A549 (cell line): ENCODE data around the gene E2F1. TPM values are rescaled to one million over a fixed set of nuclear protein-coding genes. Genes with fewer than 3 reads are reported as not detected.

Experiments
- ATAC-seq, 2 experiments: fragments of 200-7000 bp in 1 of 2; fragments of >200 bp in 1 of 2; cut with Nextera tagmentation in 1 of 2; cut with Tn5 transposase in 1 of 2; 3 replicates each; pipeline versions ENCODE4 v1.8.0 to v1.9.1; 2018 to 2020; ENCODE audit warnings: mild to moderate bottlenecking in 1 of 2, moderate library complexity in 1 of 2
- CTCF ChIA-PET: fragments of 300-600 bp; sonication (Branson Sonifier 250); formaldehyde crosslinking; extraction: SDS; loops from one replicate; lab custom pipeline; 2021; ENCODE audit warnings: antibody characterized with exemption, inconsistent platforms; lab: Yijun Ruan, JAX
- POLR2A ChIA-PET: fragments of 350-600 bp; formaldehyde crosslinking; extraction: SDS; loops from one replicate; lab custom pipeline; 2021; ENCODE audit warnings: antibody characterized with exemption, inconsistent platforms; lab: Yijun Ruan, JAX
- DNase-seq, 2 experiments: peaks; one replicate each; pipeline versions ENCODE4 v3.0.0 to v3.0.0-alpha.2; 2011 to 2016; ENCODE audit warnings: low read depth in 1 of 2, low spot score in 1 of 2
- FAIRE-seq: peaks from 2 replicates; lab custom pipeline; 2011; peaks lifted over from hg19 to GRCh38; lab: Jason Lieb, UNC
- H3K27ac ChIP-seq, 2 experiments: fragments of >200 bp; sonication (Bioruptor Twin); formaldehyde crosslinking; 3 replicates each; pipeline ENCODE4 v1.5.1; 2016 to 2017
- H3K4me1 ChIP-seq: fragments of >200 bp; sonication (Bioruptor Twin); formaldehyde crosslinking; 3 replicates; pipeline ENCODE4 v1.6.1; 2016
- H3K4me2 ChIP-seq: fragments of >200 bp; sonication (Bioruptor Twin); formaldehyde crosslinking; 3 replicates; pipeline ENCODE4 v1.6.1; 2016
- H3K4me3 ChIP-seq: fragments of >200 bp; sonication (Bioruptor Twin); formaldehyde crosslinking; 3 replicates; pipeline ENCODE4 v1.5.1; 2016
- H3K9me3 ChIP-seq: fragments of >200 bp; sonication (Bioruptor Twin); formaldehyde crosslinking; 3 replicates; pipeline ENCODE4 v1.6.1; 2016
- BHLHE40 ChIP-seq: IDR thresholded peaks from 2 replicates; pipeline ENCODE4 v1.6.1; 2012; ENCODE audit warnings: low read depth, low read length, inconsistent platforms
- CBX8 ChIP-seq: fragments of 200-600 bp; sonication (generic); IDR thresholded peaks from 2 replicates; pipeline ENCODE4 v1.6.1; 2016
- CEBPB ChIP-seq, 2 experiments: fragments of >200 bp in 1 of 2; sonication (Bioruptor Twin) in 1 of 2; formaldehyde crosslinking in 1 of 2; IDR thresholded peaks; 2 replicates each; pipeline ENCODE4 v1.6.1; 2012 to 2016
- CHD4 ChIP-seq: fragments of 200-600 bp; sonication (generic); IDR thresholded peaks from 2 replicates; pipeline ENCODE4 v1.6.1; 2016; ENCODE audit warnings: antibody characterized with exemption, mild to moderate bottlenecking, borderline replicate concordance
- EHF ChIP-seq: fragments of 250-450 bp; sonication (Bioruptor Pico); IDR thresholded peaks from 2 replicates; pipeline ENCODE4 v1.5.0; 2020; ENCODE audit warnings: mild to moderate bottlenecking
- EP300 ChIP-seq, 2 experiments: fragments of >200 bp; sonication (Bioruptor Twin); formaldehyde crosslinking; IDR thresholded peaks; 2 replicates in 1 of 2; 3 replicates in 1 of 2; pipeline ENCODE4 v1.6.1; 2016 to 2017
- FOXS1 ChIP-seq: fragments of 250-450 bp; sonication (Bioruptor Pico); IDR thresholded peaks from 2 replicates; pipeline ENCODE4 v1.5.0; 2020; ENCODE audit warnings: mild to moderate bottlenecking, moderate library complexity
- HOXA7 ChIP-seq: fragments of 250-450 bp; sonication (Bioruptor Pico); IDR thresholded peaks from 2 replicates; pipeline ENCODE4 v1.5.0; 2020; ENCODE audit warnings: mild to moderate bottlenecking, moderate library complexity
- KDM5A ChIP-seq: fragments of 200-600 bp; sonication (generic); IDR thresholded peaks from 2 replicates; pipeline ENCODE4 v1.6.1; 2016; ENCODE audit warnings: antibody characterized with exemption, mild to moderate bottlenecking
- MAFK ChIP-seq: fragments of 450-650 bp; IDR thresholded peaks from 2 replicates; pipeline ENCODE4 v1.6.1; 2014; ENCODE audit not compliant: partially characterized antibody
- NR3C1 ChIP-seq: fragments of >200 bp; sonication (Bioruptor Twin); formaldehyde crosslinking; IDR thresholded peaks from 3 replicates; pipeline ENCODE4 v1.6.1; 2017
- PHF8 ChIP-seq: fragments of 200-600 bp; sonication (generic); IDR thresholded peaks from 2 replicates; pipeline ENCODE4 v1.6.1; 2016; ENCODE audit warnings: low read depth, mild to moderate bottlenecking, antibody characterized with exemption, moderate library complexity, borderline replicate concordance
- POLR2A ChIP-seq: IDR thresholded peaks from 2 replicates; pipeline ENCODE4 v1.6.1; 2012; ENCODE audit warnings: mild to moderate bottlenecking, low read length
- POLR2AphosphoS2 ChIP-seq: conservative IDR thresholded peaks from 2 replicates; pipeline ENCODE4 v1.6.1; 2012; ENCODE audit warnings: low read length, improper control_type of control experiment, inconsistent platforms
- RARB ChIP-seq: fragments of 250-450 bp; sonication (Bioruptor Pico); IDR thresholded peaks from 2 replicates; pipeline ENCODE4 v1.8.0; 2021; ENCODE audit warnings: mild to moderate bottlenecking, moderate library complexity
- RCOR1 ChIP-seq: fragments of 150-350 bp; IDR thresholded peaks from 2 replicates; pipeline ENCODE4 v1.6.1; 2014; ENCODE audit warnings: antibody characterized with exemption, low read length, low read depth
- SREBF2 ChIP-seq: fragments of 450-650 bp; IDR thresholded peaks from 2 replicates; pipeline ENCODE4 v1.6.1; 2014; ENCODE audit warnings: mild to moderate bottlenecking, moderate library complexity
- TFCP2L1 ChIP-seq: fragments of 250-450 bp; sonication (Bioruptor Pico); IDR thresholded peaks from 2 replicates; pipeline ENCODE4 v1.5.0; 2021; ENCODE audit warnings: mild to moderate bottlenecking
- ZFP36 ChIP-seq: fragments of 450-650 bp; IDR thresholded peaks from 2 replicates; pipeline ENCODE4 v1.6.1; 2014; ENCODE audit warnings: borderline replicate concordance; ENCODE audit not compliant: partially characterized antibody
- ZSCAN20 ChIP-seq: fragments of 250-450 bp; sonication (Bioruptor Pico); IDR thresholded peaks from 2 replicates; pipeline ENCODE4 v1.8.0; 2022; ENCODE audit warnings: mild to moderate bottlenecking, moderate library complexity
- WGBS: methylation state at CpG from one replicate; pipeline ENCODE4 v1.1.6; 2017; ENCODE audit errors: missing lambda C conversion rate; 5-methylcytosine and 5-hydroxymethylcytosine counted together
- polyA plus RNA-seq, 4 experiments: library from polyadenylated mRNA; depleted of rRNA in 3 of 4; stranded (reverse); fragments of >200 nt; fragmentation: RNase III in 1 of 4; extraction: RNeasy Plus Mini Kit Qiagen cat#74134 plus additional on column Dnase treatment in 1 of 4; gene quantifications; 2 replicates in 3 of 4; 3 replicates in 1 of 4; pipeline ENCODE4 v1.2.3, GENCODE V29; 2011 to 2017
- TF ChIP-seq, protein P1 (sequence below): fragments of >200 bp; sonication (Bioruptor Twin); formaldehyde crosslinking; IDR thresholded peaks from 3 replicates; pipeline ENCODE4 v1.6.1; 2016
- TF ChIP-seq, protein P2 (sequence below): fragments of 250-450 bp; sonication (Bioruptor Pico); IDR thresholded peaks from 2 replicates; pipeline ENCODE4 v1.5.0; 2021; ENCODE audit warnings: mild to moderate bottlenecking, moderate library complexity, borderline replicate concordance
- TF ChIP-seq, protein P3 (sequence below): IDR thresholded peaks from 2 replicates; pipeline ENCODE4 v1.6.1; 2012
- TF ChIP-seq, protein P4 (sequence below): fragments of 450-650 bp; IDR thresholded peaks from 2 replicates; pipeline ENCODE4 v1.6.1; 2014; ENCODE audit warnings: antibody characterized with exemption
- TF ChIP-seq, protein P5 (sequence below): fragments of 150-350 bp; IDR thresholded peaks from 2 replicates; pipeline ENCODE4 v1.6.1; 2014; ENCODE audit warnings: low read depth, mild to moderate bottlenecking, low read length
- TF ChIP-seq, protein P6 (sequence below): IDR thresholded peaks from 2 replicates; pipeline ENCODE4 v1.6.1; 2012

Gene E2F1
- polyA plus RNA-seq, 2 of the 4 experiments (the other 2 are of a cell fraction), result 17.9 to 35.8 TPM

DNA sequence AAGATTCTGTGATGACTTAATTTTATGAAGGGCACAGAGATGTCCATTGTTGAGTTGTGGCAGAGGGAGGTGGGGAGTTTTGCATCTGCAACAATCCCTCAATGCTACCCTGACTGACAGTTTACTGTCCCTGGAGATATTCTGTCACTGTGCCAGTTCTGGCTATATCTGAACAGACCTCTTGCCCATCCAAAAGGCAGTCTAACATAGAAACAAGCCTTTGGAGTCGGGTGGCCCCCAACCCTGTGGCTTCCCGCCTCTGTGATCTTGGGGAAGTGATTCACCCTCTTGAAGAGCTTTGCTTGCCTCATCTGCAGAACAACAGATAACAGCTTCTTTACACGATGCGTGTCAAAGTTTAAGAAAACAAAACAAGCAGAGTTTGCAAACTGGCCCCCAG, 3.8 kb upstream of the E2F1 start:
- TF ChIP-seq, protein P1, sequence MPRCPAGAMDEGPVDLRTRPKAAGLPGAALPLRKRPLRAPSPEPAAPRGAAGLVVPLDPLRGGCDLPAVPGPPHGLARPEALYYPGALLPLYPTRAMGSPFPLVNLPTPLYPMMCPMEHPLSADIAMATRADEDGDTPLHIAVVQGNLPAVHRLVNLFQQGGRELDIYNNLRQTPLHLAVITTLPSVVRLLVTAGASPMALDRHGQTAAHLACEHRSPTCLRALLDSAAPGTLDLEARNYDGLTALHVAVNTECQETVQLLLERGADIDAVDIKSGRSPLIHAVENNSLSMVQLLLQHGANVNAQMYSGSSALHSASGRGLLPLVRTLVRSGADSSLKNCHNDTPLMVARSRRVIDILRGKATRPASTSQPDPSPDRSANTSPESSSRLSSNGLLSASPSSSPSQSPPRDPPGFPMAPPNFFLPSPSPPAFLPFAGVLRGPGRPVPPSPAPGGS, result no peak
- TF ChIP-seq PHF8, result no peak
- TF ChIP-seq CBX8, result no peak
- TF ChIP-seq BHLHE40, result no peak
- TF ChIP-seq NR3C1, result no peak
- no peak for TF ChIP-seq SREBF2
- no peak for TF ChIP-seq FOXS1 (CRISPR knock-in tag)
- TF ChIP-seq CEBPB (IDR thresholded peaks at IDR 0.05), result no peak
- TF ChIP-seq RCOR1, result no peak
- TF ChIP-seq POLR2A, result no peak
- TF ChIP-seq, protein P2, sequence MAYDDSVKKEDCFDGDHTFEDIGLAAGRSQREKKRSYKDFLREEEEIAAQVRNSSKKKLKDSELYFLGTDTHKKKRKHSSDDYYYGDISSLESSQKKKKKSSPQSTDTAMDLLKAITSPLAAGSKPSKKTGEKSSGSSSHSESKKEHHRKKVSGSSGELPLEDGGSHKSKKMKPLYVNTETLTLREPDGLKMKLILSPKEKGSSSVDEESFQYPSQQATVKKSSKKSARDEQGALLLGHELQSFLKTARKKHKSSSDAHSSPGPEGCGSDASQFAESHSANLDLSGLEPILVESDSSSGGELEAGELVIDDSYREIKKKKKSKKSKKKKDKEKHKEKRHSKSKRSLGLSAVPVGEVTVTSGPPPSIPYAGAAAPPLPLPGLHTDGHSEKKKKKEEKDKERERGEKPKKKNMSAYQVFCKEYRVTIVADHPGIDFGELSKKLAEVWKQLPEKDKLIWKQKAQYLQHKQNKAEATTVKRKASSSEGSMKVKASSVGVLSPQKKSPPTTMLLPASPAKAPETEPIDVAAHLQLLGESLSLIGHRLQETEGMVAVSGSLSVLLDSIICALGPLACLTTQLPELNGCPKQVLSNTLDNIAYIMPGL (CRISPR knock-in tag), result no peak
- TF ChIP-seq MAFK, result no peak
- H3K4me2 ChIP-seq, result no peak overlapping the region
- WGBS, result 39% methylated on average over 4 of the region's 4 CpGs
- H3K27ac ChIP-seq, result no peak overlapping the region
- DNase-seq (no peak), ATAC-seq (no peak), FAIRE-seq (no peak)
- no peaks in the 10 kb centered on the region for H3K9me3 ChIP-seq
- no peak overlapping the region for H3K4me3 ChIP-seq
- peaks cover 8% of the 10 kb centered on the region for H3K4me1 ChIP-seq
- ChIA-PET POLR2A (no interaction called here), CTCF (interaction anchor here (0.6 to 1.6 kb wide), 3 partner anchors 9 to 132 kb away, joined by 3 to 4 read pairs (median 3); no protein-coding TSS in a partner anchor)

DNA sequence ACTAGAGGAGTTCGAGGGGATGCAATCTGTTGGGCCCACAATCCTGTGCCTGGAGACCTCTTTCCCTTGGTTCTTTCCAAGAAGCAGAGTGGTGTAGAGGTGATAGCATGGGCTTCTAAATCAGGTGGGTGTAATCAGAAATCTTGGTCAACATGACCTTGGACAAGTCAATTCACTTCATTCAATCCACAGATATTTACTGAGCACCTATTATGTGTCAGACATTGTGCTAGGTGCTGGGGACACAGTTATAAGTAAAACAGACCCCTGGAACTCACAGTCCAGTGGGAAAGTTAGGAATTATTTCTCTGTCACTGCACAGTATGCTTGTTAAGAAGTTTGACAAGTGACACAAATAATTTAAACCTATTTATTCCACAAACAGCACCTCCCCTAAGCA, 3.3 kb upstream of the E2F1 start:
- Histone ChIP-seq H3K4me2 (no peak overlapping the region), H3K27ac (no peak overlapping the region), H3K4me3 (no peak overlapping the region), H3K4me1 (peaks cover 13% of the 10 kb centered on the region), H3K9me3 (no peaks in the 10 kb centered on the region)
- ATAC-seq (no peak), DNase-seq (no peak), FAIRE-seq (no peak)
- ChIA-PET CTCF (interaction anchor here (0.9 to 1.6 kb wide), 2 partner anchors 9 to 132 kb away, joined by 3 to 4 read pairs; no protein-coding TSS in a partner anchor), POLR2A (no interaction called here)
- TF ChIP-seq EP300 (IDR thresholded peaks at IDR 0.05) (no peak), NR3C1 (no peak), KDM5A (no peak), EHF (no peak), CHD4 (no peak), TFCP2L1 (CRISPR knock-in tag) (no peak), HOXA7 (no peak), BHLHE40 (no peak)
- TF ChIP-seq, protein P3, sequence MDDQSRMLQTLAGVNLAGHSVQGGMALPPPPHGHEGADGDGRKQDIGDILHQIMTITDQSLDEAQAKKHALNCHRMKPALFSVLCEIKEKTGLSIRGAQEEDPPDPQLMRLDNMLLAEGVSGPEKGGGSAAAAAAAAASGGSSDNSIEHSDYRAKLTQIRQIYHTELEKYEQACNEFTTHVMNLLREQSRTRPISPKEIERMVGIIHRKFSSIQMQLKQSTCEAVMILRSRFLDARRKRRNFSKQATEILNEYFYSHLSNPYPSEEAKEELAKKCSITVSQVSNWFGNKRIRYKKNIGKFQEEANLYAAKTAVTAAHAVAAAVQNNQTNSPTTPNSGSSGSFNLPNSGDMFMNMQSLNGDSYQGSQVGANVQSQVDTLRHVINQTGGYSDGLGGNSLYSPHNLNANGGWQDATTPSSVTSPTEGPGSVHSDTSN, result no peak
- TF ChIP-seq, protein P4, sequence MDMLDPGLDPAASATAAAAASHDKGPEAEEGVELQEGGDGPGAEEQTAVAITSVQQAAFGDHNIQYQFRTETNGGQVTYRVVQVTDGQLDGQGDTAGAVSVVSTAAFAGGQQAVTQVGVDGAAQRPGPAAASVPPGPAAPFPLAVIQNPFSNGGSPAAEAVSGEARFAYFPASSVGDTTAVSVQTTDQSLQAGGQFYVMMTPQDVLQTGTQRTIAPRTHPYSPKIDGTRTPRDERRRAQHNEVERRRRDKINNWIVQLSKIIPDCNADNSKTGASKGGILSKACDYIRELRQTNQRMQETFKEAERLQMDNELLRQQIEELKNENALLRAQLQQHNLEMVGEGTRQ, result no peak
- WGBS, result 86% methylated on average over 1 of the region's 1 CpG

DNA sequence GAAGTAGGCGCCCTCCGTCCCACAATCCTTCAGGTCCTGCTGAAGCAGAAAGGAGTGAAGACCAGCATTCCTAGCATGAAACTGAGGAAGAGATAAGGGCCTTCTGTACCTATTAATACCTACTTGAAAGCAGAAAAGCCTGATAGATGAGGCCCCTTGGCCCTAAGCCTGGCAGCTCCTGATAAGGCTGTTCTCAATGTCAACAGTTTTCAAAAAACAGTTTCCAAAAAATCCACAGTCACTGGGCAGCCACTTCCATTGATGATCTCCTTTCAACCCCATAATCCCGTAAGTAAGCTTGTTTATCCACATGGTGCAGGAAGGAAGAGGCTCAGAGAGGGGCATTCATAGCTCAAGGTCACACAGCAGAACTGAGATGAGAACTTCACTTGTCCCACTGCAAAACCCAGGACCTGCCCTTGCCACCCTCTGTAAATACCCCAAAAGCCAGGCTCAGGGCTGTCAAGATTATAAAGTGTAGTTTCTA, 2.8 kb upstream of the E2F1 start:
- POLR2A ChIA-PET, result no interaction called here

More for the DNA sequence above, 2.8 kb upstream of the E2F1 start:
- 91% methylated on average over 3 of the region's 3 CpGs for WGBS
- DNase-seq (no peak), FAIRE-seq (no peak), ATAC-seq (no peak)
- CTCF ChIA-PET, result interaction anchor here (0.9 to 1.6 kb wide), 2 partner anchors 8 to 131 kb away, joined by 3 to 4 read pairs; no protein-coding TSS in a partner anchor
- TF ChIP-seq RARB (CRISPR knock-in tag), result no peak
- no peak for TF ChIP-seq PHF8
- TF ChIP-seq, protein P3, result no peak
- TF ChIP-seq ZSCAN20 (CRISPR knock-in tag), result no peak
- TF ChIP-seq ZFP36, result no peak
- TF ChIP-seq, protein P5, sequence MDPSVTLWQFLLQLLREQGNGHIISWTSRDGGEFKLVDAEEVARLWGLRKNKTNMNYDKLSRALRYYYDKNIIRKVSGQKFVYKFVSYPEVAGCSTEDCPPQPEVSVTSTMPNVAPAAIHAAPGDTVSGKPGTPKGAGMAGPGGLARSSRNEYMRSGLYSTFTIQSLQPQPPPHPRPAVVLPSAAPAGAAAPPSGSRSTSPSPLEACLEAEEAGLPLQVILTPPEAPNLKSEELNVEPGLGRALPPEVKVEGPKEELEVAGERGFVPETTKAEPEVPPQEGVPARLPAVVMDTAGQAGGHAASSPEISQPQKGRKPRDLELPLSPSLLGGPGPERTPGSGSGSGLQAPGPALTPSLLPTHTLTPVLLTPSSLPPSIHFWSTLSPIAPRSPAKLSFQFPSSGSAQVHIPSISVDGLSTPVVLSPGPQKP, result no peak
- TF ChIP-seq, protein P6, sequence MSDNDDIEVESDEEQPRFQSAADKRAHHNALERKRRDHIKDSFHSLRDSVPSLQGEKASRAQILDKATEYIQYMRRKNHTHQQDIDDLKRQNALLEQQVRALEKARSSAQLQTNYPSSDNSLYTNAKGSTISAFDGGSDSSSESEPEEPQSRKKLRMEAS, result no peak
- TF ChIP-seq POLR2AphosphoS2, result no peak
- Histone ChIP-seq H3K27ac (no peak overlapping the region), H3K4me1 (peaks cover 18% of the 10 kb centered on the region), H3K9me3 (no peaks in the 10 kb centered on the region), H3K4me2 (no peak overlapping the region), H3K4me3 (no peak overlapping the region)
